OCI-LY3 (cell line): ENCODE results near the gene TMEM91.
"Not testable (repeated sequence)": the region's sequence is repeated elsewhere in the genome, so short reads cannot be mapped to it uniquely, and the experiment has no call there.

Source experiments
- H2AFZ ChIP-seq: fragments of 200-600, 300-600 bp; shearing (Covaris generic); 2 replicates; pipeline ENCODE4 v1.6.0; 2014; ENCODE audit warnings: antibody characterized with exemption, low read depth, low read length
- H3K27ac ChIP-seq: fragments of 200-600, 300-600 bp; sonication (generic); 2 replicates; pipeline ENCODE4 v1.5.1; 2014; ENCODE audit warnings: mild to moderate bottlenecking, low read length, moderate library complexity, mixed read lengths
- H3K27me3 ChIP-seq: fragments of 200-600, 300-600 bp; sonication (generic); 2 replicates; pipeline ENCODE4 v1.6.1; 2014; ENCODE audit warnings: low read depth, low read length, mixed read lengths
- H3K36me3 ChIP-seq: fragments of 200-600, 300-600 bp; sonication (generic); replicated peaks from 2 replicates; pipeline ENCODE3; 2014; ENCODE audit warnings: low read depth, low read length, mixed read lengths
- H3K4me1 ChIP-seq: fragments of 300-600, 200-600 bp; sonication (generic); 2 replicates; pipeline ENCODE4 v1.6.1; 2014; ENCODE audit warnings: low read length, mixed read lengths
- H3K4me2 ChIP-seq: fragments of 200-600, 300-600 bp; sonication (generic); 2 replicates; pipeline ENCODE4 v1.6.1; 2014; ENCODE audit warnings: low read length, mixed read lengths
- H3K4me3 ChIP-seq: fragments of 300-600, 200-600 bp; sonication (generic); 2 replicates; pipeline ENCODE4 v1.5.1; 2014; ENCODE audit warnings: antibody characterized with exemption, mild to moderate bottlenecking, low read length, moderate library complexity
- H3K79me2 ChIP-seq: fragments of 300-600, 200-600 bp; shearing (Covaris generic); 2 replicates; pipeline ENCODE4 v1.6.1; 2014; ENCODE audit warnings: mild to moderate bottlenecking, low read length, mixed read lengths
- H3K9ac ChIP-seq: fragments of 300-600, 200-600 bp; shearing (Covaris generic); 2 replicates; pipeline ENCODE4 v1.6.0; 2014; ENCODE audit warnings: mild to moderate bottlenecking, low read length, moderate library complexity
- H3K9me3 ChIP-seq: fragments of 200-600, 300-600 bp; shearing (Covaris generic); 2 replicates; pipeline ENCODE4 v1.6.1; 2014; ENCODE audit warnings: low read length, mixed read lengths; ENCODE audit not compliant: insufficient read depth
- H4K20me1 ChIP-seq: fragments of 200-600, 300-600 bp; sonication (generic); 2 replicates; pipeline ENCODE4 v1.6.1; 2016; ENCODE audit warnings: low read length, mixed read lengths; ENCODE audit not compliant: insufficient read depth
- CTCF ChIP-seq: fragments of 200-600, 300-600 bp; sonication (generic); IDR thresholded peaks from 2 replicates; pipeline ENCODE4 v1.5.1; 2014; ENCODE audit warnings: antibody characterized with exemption, low read length, low read depth
- EZH2phosphoT487 ChIP-seq: fragments of 200-600 bp; shearing (Covaris generic); IDR thresholded peaks from 2 replicates; pipeline ENCODE4 v1.6.1; 2018; ENCODE audit warnings: antibody characterized with exemption, mixed run types, low read depth

Gene TMEM91

GRCh38 chr19:41403181-41403970 lies 27.0 kb downstream of the TMEM91 start:
- no peak overlapping the region for H2AFZ ChIP-seq
- peaks cover 7% of the 10 kb centered on the region for H3K4me1 ChIP-seq
- no peaks in the 10 kb centered on the region for H3K27me3 ChIP-seq
- no peak overlapping the region for H3K27ac ChIP-seq
- no peaks in the 10 kb centered on the region; the same call in 1 of the 2 replicates for H4K20me1 ChIP-seq
- no peak overlapping the region for H3K4me2 ChIP-seq
- no peak overlapping the region for H3K4me3 ChIP-seq
- H3K9ac ChIP-seq: no peak overlapping the region
- TF ChIP-seq EZH2phosphoT487 (no peak), CTCF (no peak)
- peaks cover 11% of the 10 kb centered on the region for H3K79me2 ChIP-seq
- H3K36me3 ChIP-seq: no peaks in the 10 kb centered on the region
- no peaks in the 10 kb centered on the region for H3K9me3 ChIP-seq

- Histone ChIP-seq H3K4me2 (no peak overlapping the region), H3K36me3 (no peaks in the 10 kb centered on the region), H3K79me2 (no peaks in the 10 kb centered on the region), H2AFZ (no peak overlapping the region), H3K27me3 (no peaks in the 10 kb centered on the region), H4K20me1 (peaks cover 3% of the 10 kb centered on the region; the same call in 1 of the 2 replicates), H3K9me3 (no peaks in the 10 kb centered on the region), H3K4me3 (no peak overlapping the region), H3K4me1 (no peaks in the 10 kb centered on the region), H3K27ac (no peak overlapping the region), H3K9ac (no peak overlapping the region)
- TF ChIP-seq CTCF (no peak), EZH2phosphoT487 (no peak)
Observed at GRCh38 chr19:41405776-41406175, 29.4 kb downstream of the TMEM91 start.

- Histone ChIP-seq H3K4me1 (no peaks in the 10 kb centered on the region), H3K4me2 (no peak overlapping the region), H3K27me3 (no peaks in the 10 kb centered on the region), H4K20me1 (peaks cover 3% of the 10 kb centered on the region; the same call in 1 of the 2 replicates), H3K9ac (no peak overlapping the region), H3K4me3 (no peak overlapping the region), H2AFZ (no peak overlapping the region), H3K79me2 (no peaks in the 10 kb centered on the region), H3K27ac (no peak overlapping the region), H3K9me3 (no peaks in the 10 kb centered on the region), H3K36me3 (no peaks in the 10 kb centered on the region)
- TF ChIP-seq CTCF: no peak
- TF ChIP-seq EZH2phosphoT487: no peak
Observed at GRCh38 chr19:41407271-41407670, 30.9 kb downstream of the TMEM91 start.

- Histone ChIP-seq H3K9ac (no peak overlapping the region), H2AFZ (no peak overlapping the region), H3K9me3 (no peaks in the 10 kb centered on the region), H3K27me3 (no peaks in the 10 kb centered on the region), H3K4me2 (no peak overlapping the region), H3K4me3 (no peak overlapping the region), H3K36me3 (no peaks in the 10 kb centered on the region), H3K27ac (no peak overlapping the region), H3K4me1 (no peaks in the 10 kb centered on the region), H3K79me2 (no peaks in the 10 kb centered on the region), H4K20me1 (peaks cover 3% of the 10 kb centered on the region; the same call in 1 of the 2 replicates)
- TF ChIP-seq EZH2phosphoT487 (no peak), CTCF (peak; percentile 15; the same call in 1 of the 2 replicates)
Observed at GRCh38 chr19:41408256-41408655, 31.9 kb downstream of the TMEM91 start.

GRCh38 chr19:41408846-41409245 lies 32.5 kb downstream of the TMEM91 start:
- not testable (repeated sequence) for H3K4me1 ChIP-seq, H3K27me3 ChIP-seq, H4K20me1 ChIP-seq, H3K4me3 ChIP-seq, H3K36me3 ChIP-seq, H3K9ac ChIP-seq, H3K9me3 ChIP-seq, H2AFZ ChIP-seq, H3K27ac ChIP-seq, H3K4me2 ChIP-seq, H3K79me2 ChIP-seq
